ENCODE data around the gene MCM6. TPM values are rescaled to one million over a fixed set of nuclear protein-coding genes. Genes with fewer than 3 reads are reported as not detected.

Gene MCM6
- total RNA-seq = 10 to 100 TPM in 1 of 2 donors, 1 to 10 TPM in 1; 6.9 to 22.6 TPM

DNA sequence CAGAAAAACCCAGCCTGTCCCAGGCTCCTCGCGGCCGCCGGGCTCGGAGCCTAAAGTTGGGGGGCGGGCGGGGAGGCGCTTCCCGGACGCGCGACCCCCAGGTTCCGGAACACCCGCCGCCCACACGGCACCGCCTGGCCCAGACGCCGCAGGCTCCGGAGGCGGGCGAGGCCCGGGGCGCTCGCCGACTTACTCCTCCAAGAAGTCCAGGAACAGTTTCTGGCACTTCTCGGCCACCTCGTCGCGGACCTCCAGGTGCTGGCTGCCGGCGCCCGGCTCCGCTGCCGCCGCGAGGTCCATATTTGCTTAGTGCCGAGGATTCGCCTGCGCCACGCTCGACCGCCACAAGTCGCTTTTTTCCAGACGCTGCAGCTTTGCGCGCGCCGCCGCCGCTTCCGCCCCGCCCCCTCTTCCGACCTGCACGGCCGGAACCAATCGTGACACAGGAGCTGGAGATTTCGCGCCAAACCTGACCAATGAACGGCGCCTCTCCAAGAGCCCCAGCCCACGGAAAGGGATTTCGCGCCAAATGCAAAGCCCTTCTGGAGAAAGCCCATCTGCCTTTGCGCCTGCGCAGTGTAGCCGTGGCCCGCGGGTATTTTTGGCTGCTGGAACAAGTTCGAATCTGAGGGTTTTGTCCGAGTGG, at the start of gene MCM6:
TSS of gene MCM6 (minus strand) at position 378 of the 646 bp plus-strand sequence. CDS start at position 300, 78 bp downstream.

DNA sequence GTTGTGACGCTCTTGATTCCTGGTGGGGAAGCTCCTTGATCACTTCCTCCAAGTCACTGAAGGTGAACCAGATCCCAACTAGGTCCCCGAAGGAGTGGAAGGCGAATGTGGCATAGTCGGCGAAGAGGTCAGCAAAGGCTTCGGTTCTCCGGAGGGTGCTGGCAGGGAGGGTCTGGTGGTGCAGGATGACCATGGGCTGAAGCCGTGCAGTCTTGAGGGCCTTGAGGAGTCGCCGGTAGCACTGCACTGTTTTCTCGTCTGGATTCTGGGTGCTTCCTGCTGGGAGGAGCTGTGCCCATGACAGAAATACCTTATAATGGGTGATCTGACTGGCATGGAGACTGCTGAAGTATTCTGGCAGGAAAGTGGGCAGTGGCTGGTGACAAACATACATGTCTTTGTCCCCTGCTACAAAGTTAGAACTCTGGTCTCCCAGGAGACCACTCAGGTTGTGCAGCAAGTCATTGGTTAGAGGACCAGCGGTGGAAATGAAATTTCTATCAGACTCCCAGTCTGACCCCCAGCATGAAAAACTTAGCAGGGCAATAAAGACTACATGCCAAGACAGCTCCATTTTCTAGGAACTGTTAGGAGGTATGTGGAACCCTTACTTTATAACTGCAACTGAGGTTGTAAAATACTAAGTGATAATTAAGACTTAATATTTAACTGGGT, 39.5 kb downstream of the MCM6 start, which contains the start of gene LCT:
TSS of gene LCT (minus strand) at position 589 of the 675 bp plus-strand sequence. CDS start at position 574, 15 bp downstream.

Small RNA genes within 50 kb of the gene (small RNA-seq; reads per million reads assigned to genes)
- 0 reads per million in 2 donors for gene RF00019

Other genes starting within 250 kb of the MCM6 start
- gene UBXN4, start 134.6 kb downstream of the MCM6 start, total RNA-seq = 10 to 100 TPM; 37.0 to 47.1 TPM
- under 1 TPM in 1 of 2 donors, not detected in 1; under 0.01 TPM for gene LCT, start 39.3 kb downstream of the MCM6 start, total RNA-seq
- 10 to 100 TPM; 56.8 to 84.9 TPM for gene DARS1, start 109.2 kb upstream of the MCM6 start, total RNA-seq
- not detected for gene CXCR4, start 241.7 kb upstream of the MCM6 start, total RNA-seq

Measured in melanocyte of skin (primary cell).